DOHH2 (cell line): Measurements from ENCODE around the gene GGACT.

Experiments used
- CTCF ChIP-seq: fragments of 200-600 bp; sonication (generic); IDR thresholded peaks from one replicate; pipeline ENCODE4 v1.5.1; 2014; ENCODE audit warnings: antibody characterized with exemption, mild to moderate bottlenecking, low read depth, low read length; ENCODE audit not compliant: poor library complexity, severe bottlenecking
- EZH2phosphoT487 ChIP-seq: fragments of 200-600 bp; sonication (generic); IDR thresholded peaks from 2 replicates; pipeline ENCODE4 v1.6.1; 2017; ENCODE audit warnings: borderline replicate concordance, mild to moderate bottlenecking, antibody characterized with exemption, low read length, moderate library complexity, mixed read lengths

DNA sequence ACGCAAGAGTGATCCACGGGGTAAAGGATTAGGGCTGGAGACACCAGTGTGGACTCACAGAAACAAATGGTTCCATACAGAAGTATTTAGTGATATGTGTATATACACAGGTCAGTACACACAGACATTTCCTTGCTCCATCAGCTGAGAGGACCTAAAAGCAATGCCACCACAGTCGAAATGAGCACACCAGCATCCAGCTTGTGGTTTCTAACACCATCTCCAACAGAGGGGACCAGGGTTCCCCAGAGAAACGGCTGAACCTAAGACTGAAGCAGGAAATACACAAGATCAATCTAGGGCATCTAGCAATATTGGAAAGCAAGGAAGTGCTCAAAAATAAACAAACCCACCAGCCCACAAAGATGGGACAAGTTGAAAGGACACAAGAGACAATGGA, 7.6 kb downstream of the GGACT start:
- no peak for TF ChIP-seq CTCF
- no peak for TF ChIP-seq EZH2phosphoT487
